B cell (primary cell): ENCODE results near the gene PPP1R7.

ENCODE experiments used
- CTCF ChIP-seq: fragments of 200-600 bp; IDR thresholded peaks from one replicate; pipeline ENCODE4 v1.8.0; 2022; ENCODE audit warnings: antibody characterized with exemption, mild to moderate bottlenecking
- EZH2 ChIP-seq: IDR thresholded peaks from 2 replicates; pipeline ENCODE4 v1.6.1; 2012; ENCODE audit warnings: borderline replicate concordance, low read depth, mild to moderate bottlenecking, moderate library complexity, low read length; ENCODE audit not compliant: insufficient read depth, poor library complexity, severe bottlenecking

- TF ChIP-seq CTCF = no peak
- TF ChIP-seq EZH2 = no peak
Measured at GRCh38 chr2:241180495-241180894, 30.2 kb downstream of the PPP1R7 start.
